ENCODE measurements around the gene GUCY1A1.

GUCY1A1 gene

GRCh38 chr4:155777971-155778735, 111.5 kb downstream of the GUCY1A1 start:
- no peak overlapping the region for H3K9ac ChIP-seq (ENCODE audit: low read length)
- no peaks in the 10 kb centered on the region for H3K27me3 ChIP-seq (ENCODE audit: insufficient read depth, low read length)
- no peak overlapping the region for H3K4me3 ChIP-seq (ENCODE audit: low read depth, low read length, poor library complexity, severe bottlenecking)
- TF ChIP-seq EZH2 (IDR thresholded peaks at IDR 0.05; ENCODE audit: borderline replicate concordance, low read length): no peak
- no peak for TF ChIP-seq CTCF (IDR thresholded peaks at IDR 0.05; ENCODE audit: low read length)
- H3K9me3 ChIP-seq (ENCODE audit: low read length): no peaks in the 10 kb centered on the region
- no peak overlapping the region for H3K4me2 ChIP-seq (ENCODE audit: low read length)
- H3K27ac ChIP-seq (ENCODE audit: low read depth, low read length, poor library complexity, severe bottlenecking): no peak overlapping the region
- no peaks in the 10 kb centered on the region for H3K79me2 ChIP-seq (ENCODE audit: insufficient read depth, low read length)
- no peaks in the 10 kb centered on the region for H4K20me1 ChIP-seq (ENCODE audit: insufficient read depth, low read length)
- no peaks in the 10 kb centered on the region for H3K4me1 ChIP-seq (ENCODE audit: insufficient read depth, low read length, severe bottlenecking)
- no peaks in the 10 kb centered on the region for H3F3A ChIP-seq (ENCODE audit: insufficient read depth, low read length)
- H3K36me3 ChIP-seq (ENCODE audit: insufficient read depth, low read length): no peaks in the 10 kb centered on the region
- no peaks in the 10 kb centered on the region for H3K9me2 ChIP-seq (ENCODE audit: low read depth, low read length)
- no peak overlapping the region for H2AFZ ChIP-seq (ENCODE audit: low read length)

- Histone ChIP-seq H3K4me1 (ENCODE audit: insufficient read depth, low read length, severe bottlenecking) (no peaks in the 10 kb centered on the region), H3K4me3 (ENCODE audit: low read depth, low read length, poor library complexity, severe bottlenecking) (no peak overlapping the region), H3K27ac (ENCODE audit: low read depth, low read length, poor library complexity, severe bottlenecking) (no peak overlapping the region), H3K79me2 (ENCODE audit: insufficient read depth, low read length) (no peaks in the 10 kb centered on the region), H3K4me2 (ENCODE audit: low read length) (no peak overlapping the region), H2AFZ (ENCODE audit: low read length) (no peak overlapping the region), H3K9me2 (ENCODE audit: low read depth, low read length) (no peaks in the 10 kb centered on the region), H3K36me3 (ENCODE audit: insufficient read depth, low read length) (no peaks in the 10 kb centered on the region), H3F3A (ENCODE audit: insufficient read depth, low read length) (no peaks in the 10 kb centered on the region), H4K20me1 (ENCODE audit: insufficient read depth, low read length) (no peaks in the 10 kb centered on the region), H3K9me3 (ENCODE audit: low read length) (no peaks in the 10 kb centered on the region), H3K9ac (ENCODE audit: low read length) (no peak overlapping the region), H3K27me3 (ENCODE audit: insufficient read depth, low read length) (no peaks in the 10 kb centered on the region)
- TF ChIP-seq CTCF (IDR thresholded peaks at IDR 0.05; ENCODE audit: low read length): no peak
- TF ChIP-seq EZH2 (IDR thresholded peaks at IDR 0.05; ENCODE audit: borderline replicate concordance, low read length): no peak
These were observed 114.1 kb downstream of the GUCY1A1 start for GRCh38 chr4:155780775-155781174.

- Histone ChIP-seq H2AFZ (ENCODE audit: low read length) (no peak overlapping the region), H3K4me2 (ENCODE audit: low read length) (no peak overlapping the region), H4K20me1 (ENCODE audit: insufficient read depth, low read length) (no peaks in the 10 kb centered on the region), H3K36me3 (ENCODE audit: insufficient read depth, low read length) (no peaks in the 10 kb centered on the region), H3K27me3 (ENCODE audit: insufficient read depth, low read length) (no peaks in the 10 kb centered on the region), H3K9me3 (ENCODE audit: low read length) (no peaks in the 10 kb centered on the region), H3K9ac (ENCODE audit: low read length) (no peak overlapping the region), H3K9me2 (ENCODE audit: low read depth, low read length) (no peaks in the 10 kb centered on the region), H3K27ac (ENCODE audit: low read depth, low read length, poor library complexity, severe bottlenecking) (no peak overlapping the region), H3K4me3 (ENCODE audit: low read depth, low read length, poor library complexity, severe bottlenecking) (no peak overlapping the region), H3K79me2 (ENCODE audit: insufficient read depth, low read length) (no peaks in the 10 kb centered on the region), H3F3A (ENCODE audit: insufficient read depth, low read length) (no peaks in the 10 kb centered on the region), H3K4me1 (ENCODE audit: insufficient read depth, low read length, severe bottlenecking) (no peaks in the 10 kb centered on the region)
- TF ChIP-seq CTCF (IDR thresholded peaks at IDR 0.05; ENCODE audit: low read length) (no peak), EZH2 (IDR thresholded peaks at IDR 0.05; ENCODE audit: borderline replicate concordance, low read length) (no peak)
These were observed 114.7 kb downstream of the GUCY1A1 start for GRCh38 chr4:155781249-155781831.
